Spleen (tissue), 11 donors: ENCODE results near the gene GKN2. TPM values are rescaled to one million over a fixed set of nuclear protein-coding genes. Genes with fewer than 3 reads are reported as not detected.
"Not testable (repeated sequence)": the region's sequence is repeated elsewhere in the genome, so short reads cannot be mapped to it uniquely, and the experiment has no call there.

Experiments used
- DNase-seq: peaks from one replicate; pipeline ENCODE4 v3.0.0-alpha.2; 2020
- H3K27ac ChIP-seq, 8 donors: fragments of 200-600 bp; sonication (generic) in 7 of 8; 1 replicate in 4 of 8; 2 replicates in 4 of 8; pipeline versions ENCODE4 v1.5.0 to v1.8.0; 2016 to 2021; ENCODE audit warnings: inconsistent platforms in 4 of 8, mild to moderate bottlenecking in 4 of 8, moderate library complexity in 1 of 8
- H3K27me3 ChIP-seq, 7 donors: fragments of 200-600 bp; sonication (generic) in 6 of 7; replicated peaks in 1 of 7; 1 replicate in 4 of 7; 2 replicates in 3 of 7; pipeline versions ENCODE4 v1.5.0 to v1.8.0; 2016 to 2021; ENCODE audit warnings: inconsistent platforms in 3 of 7, mild to moderate bottlenecking in 1 of 7
- H3K36me3 ChIP-seq, 6 donors: fragments of 200-600 bp; sonication (generic) in 5 of 6; 1 replicate in 4 of 6; 2 replicates in 2 of 6; pipeline versions ENCODE4 v1.5.0 to v1.8.0; 2016 to 2021; ENCODE audit warnings: inconsistent platforms in 2 of 6
- H3K4me1 ChIP-seq, 6 donors: fragments of 200-600 bp; sonication (generic) in 5 of 6; 1 replicate in 3 of 6; 2 replicates in 3 of 6; pipeline versions ENCODE4 v1.5.0 to v1.8.0; 2016 to 2021; ENCODE audit warnings: inconsistent platforms in 3 of 6
- H3K4me3 ChIP-seq, 8 donors: fragments of 200-600 bp; sonication (generic) in 7 of 8; 1 replicate in 4 of 8; 2 replicates in 4 of 8; pipeline versions ENCODE4 v1.5.0 to v1.8.0; 2016 to 2021; ENCODE audit warnings: inconsistent platforms in 4 of 8, mild to moderate bottlenecking in 4 of 8, moderate library complexity in 2 of 8
- H3K9me3 ChIP-seq, 8 donors: fragments of 200-600 bp; sonication (generic) in 7 of 8; 1 replicate in 4 of 8; 2 replicates in 4 of 8; pipeline versions ENCODE4 v1.5.0 to v1.8.0; 2016 to 2021; ENCODE audit warnings: inconsistent platforms in 4 of 8
- CTCF ChIP-seq, 11 experiments: fragments of 200-600 bp in 7 of 11; fragments of 450-650 bp in 4 of 11; sonication (generic) in 4 of 11; IDR thresholded peaks in 8 of 11; conservative IDR thresholded peaks in 3 of 11; 1 replicate in 7 of 11; 2 replicates in 4 of 11; pipeline versions ENCODE4 v1.4.0 to v1.8.0; 2016 to 2021; ENCODE audit warnings: antibody characterized with exemption in 11 of 11, inconsistent platforms in 4 of 11, mild to moderate bottlenecking in 1 of 11
- POLR2A ChIP-seq, 3 donors: fragments of 450-650 bp; IDR thresholded peaks; one replicate each; pipeline ENCODE4 v1.5.1; 2017; ENCODE audit warnings: antibody characterized with exemption in 3 of 3, mild to moderate bottlenecking in 1 of 3
- POLR2AphosphoS5 ChIP-seq, 3 donors: sonication (generic); formaldehyde crosslinking; IDR thresholded peaks; one replicate each; pipeline ENCODE4 v1.5.1; 2017; ENCODE audit warnings: antibody characterized with exemption in 3 of 3
- WGBS, 5 donors: extraction: QIAGEN DNeasy Blood & Tissue Kit in 3 of 5; methylation state at CpG; one replicate each; pipeline versions ENCODE4 v1.1.5 to v1.1.7; 2013 to 2018; 5-methylcytosine and 5-hydroxymethylcytosine counted together
- intact Hi-C: fragments of 100-400 bp; cut with DNase I; formaldehyde crosslinking; loops from one replicate; pipeline ENCODE4 v1.15.0; 2023; ENCODE audit warnings: low total_unique reads
- polyA plus RNA-seq, 3 donors: library from polyadenylated mRNA; stranded (reverse); fragments of 200-250 nt; gene quantifications; one replicate each; pipeline ENCODE4 v1.2.1, GENCODE V29; 2013
- total RNA-seq, 7 donors: library from RNA; depleted of rRNA in 3 of 7; stranded (reverse); fragments of >200 nt in 3 of 7; fragmentation: NEBNext Ultra II Directional in 4 of 7; extraction: Animal tissue kit (Norgen Biotek cat#: 25700) in 4 of 7; gene quantifications; one replicate each; pipeline versions ENCODE4 v1.1.0 to v1.2.1, GENCODE V29; 2016 to 2021
- donor health status: healthy with polysubstance abuse.
- donor health status: DM: no; HTN: no; CAD: no; lungs with moderate emphysema.
- donor health status: DM: no; HTN: no; CAD: no.
- donor health status: Bipolar disorder and iron deficiency.
- donor health status: healthy.
- donor health status: DM: no; HTN: no; CAD: no.
- donor health status: DM: yes; HTN: yes; CAD: no.

The GKN2 gene
- total and polyA plus RNA-seq, 10 donors, result 0.12 to 0.26 TPM; not detected in 8

- intact Hi-C loops, result no loop called here
- no peaks in the 10 kb centered on the region for H3K27me3 ChIP-seq
- DNase-seq, result no peak
- no peaks in the 10 kb centered on the region for H3K9me3 ChIP-seq
- TF ChIP-seq POLR2AphosphoS5 (IDR thresholded peaks at IDR 0.05) (no peak), POLR2A (IDR thresholded peaks at IDR 0.05) (no peak), CTCF (IDR thresholded peaks at IDR 0.05 in 8 of 11, conservative IDR thresholded peaks at IDR 0.05 in 3 of 11) (no peak)
- no peaks in the 10 kb centered on the region for H3K36me3 ChIP-seq
- H3K4me3 ChIP-seq, result no peak overlapping the region
- no peak overlapping the region for H3K27ac ChIP-seq
- H3K4me1 ChIP-seq, result no peaks in the 10 kb centered on the region
Observed at GRCh38 chr2:68964282-68964681, 11.6 kb upstream of the GKN2 start.

- TF ChIP-seq POLR2AphosphoS5 (IDR thresholded peaks at IDR 0.05), result no peak
- no peak for TF ChIP-seq CTCF (IDR thresholded peaks at IDR 0.05 in 8 of 11, conservative IDR thresholded peaks at IDR 0.05 in 3 of 11)
- TF ChIP-seq POLR2A (IDR thresholded peaks at IDR 0.05), result no peak
- intact Hi-C loops, result no loop called here
- WGBS, 5 donors, result 90 to 95% (median 93%) methylated on average over 4 of the region's 4 CpGs
- H3K4me3 ChIP-seq, result no peak overlapping the region
- H3K27ac ChIP-seq, result no peak overlapping the region
- no peaks in the 10 kb centered on the region for H3K4me1 ChIP-seq
- DNase-seq, result no peak
- no peaks in the 10 kb centered on the region for H3K27me3 ChIP-seq
- no peaks in the 10 kb centered on the region for H3K9me3 ChIP-seq
- no peaks in the 10 kb centered on the region for H3K36me3 ChIP-seq
Observed at GRCh38 chr2:68961380-68961779, 8.7 kb upstream of the GKN2 start.

DNA sequence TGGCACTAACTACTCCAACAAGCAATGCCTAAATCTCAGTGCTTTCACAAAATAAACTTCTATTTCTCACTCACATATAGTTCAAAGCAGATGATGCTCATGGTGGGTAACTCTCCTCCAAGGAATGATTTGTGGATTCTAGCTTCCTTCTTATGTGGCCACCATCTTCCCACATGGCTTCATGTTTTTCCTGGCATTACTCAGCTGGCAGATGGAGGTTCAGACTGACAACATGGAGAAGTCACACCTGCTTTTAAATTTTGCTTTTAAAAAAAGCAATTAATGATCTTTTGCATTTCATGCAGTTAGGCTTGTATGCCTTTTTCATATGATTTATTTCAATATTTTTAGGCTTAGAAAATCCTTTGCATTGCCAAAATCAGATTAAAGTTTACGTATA, 6.3 kb upstream of the GKN2 start:
- no peak for TF ChIP-seq CTCF (IDR thresholded peaks at IDR 0.05 in 8 of 11, conservative IDR thresholded peaks at IDR 0.05 in 3 of 11)
- TF ChIP-seq POLR2AphosphoS5 (IDR thresholded peaks at IDR 0.05), result no peak
- TF ChIP-seq POLR2A (IDR thresholded peaks at IDR 0.05), result no peak
- H3K27ac ChIP-seq, result no peak overlapping the region
- H3K36me3 ChIP-seq, result no peaks in the 10 kb centered on the region
- no peak overlapping the region for H3K4me3 ChIP-seq
- intact Hi-C loops, result no loop called here
- no peaks in the 10 kb centered on the region for H3K4me1 ChIP-seq
- no peaks in the 10 kb centered on the region for H3K27me3 ChIP-seq
- no peak for DNase-seq
- no peaks in the 10 kb centered on the region for H3K9me3 ChIP-seq
- 91 to 100% (median 94%) methylated on average over 1 of the region's 1 CpG for WGBS, 5 donors

DNA sequence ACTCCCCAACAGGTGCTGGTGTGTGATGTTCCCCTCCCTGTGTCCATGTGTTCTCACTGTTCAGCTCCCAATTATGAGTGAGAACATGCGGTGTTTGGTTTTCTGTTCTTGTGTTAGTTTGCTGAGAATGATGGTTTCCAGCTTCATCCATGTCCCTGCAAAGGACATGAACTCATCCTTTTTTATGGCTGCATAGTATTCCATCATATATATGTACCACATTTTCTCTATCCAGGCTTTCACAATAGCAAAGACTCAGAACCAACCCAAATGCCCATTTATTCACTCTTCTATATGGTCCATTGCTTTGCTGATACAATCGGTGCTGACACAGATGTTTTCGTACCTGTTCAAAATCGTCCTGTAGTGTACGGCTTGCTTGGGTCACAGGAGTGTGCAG, 2.7 kb upstream of the GKN2 start:
- WGBS, 5 donors, result 96 to 99% (median 99%) methylated on average over 5 of the region's 5 CpGs

GRCh38 chr2:68951899-68952298, 794 bp downstream of the GKN2 start:
- no peak overlapping the region for H3K4me3 ChIP-seq
- H3K9me3 ChIP-seq, result no peaks in the 10 kb centered on the region
- H3K36me3 ChIP-seq, result no peaks in the 10 kb centered on the region
- H3K4me1 ChIP-seq, result no peaks in the 10 kb centered on the region
- WGBS, 5 donors, result 71 to 87% (median 76%) methylated on average over 4 of the region's 4 CpGs
- intact Hi-C loops, result no loop called here
- peaks cover 0 to 9% (median 0%) of the 10 kb centered on the region in 7 donors for H3K27me3 ChIP-seq
- H3K27ac ChIP-seq, result no peak overlapping the region
- DNase-seq, result no peak
- no peak for TF ChIP-seq POLR2AphosphoS5 (IDR thresholded peaks at IDR 0.05)
- TF ChIP-seq POLR2A (IDR thresholded peaks at IDR 0.05), result no peak
- no peak for TF ChIP-seq CTCF (IDR thresholded peaks at IDR 0.05 in 8 of 11, conservative IDR thresholded peaks at IDR 0.05 in 3 of 11)

More for the DNA sequence above, 2.7 kb upstream of the GKN2 start:
- H3K4me3 ChIP-seq, H3K4me1 ChIP-seq, H3K9me3 ChIP-seq, H3K36me3 ChIP-seq, H3K27me3 ChIP-seq, DNase-seq, intact Hi-C loops, H3K27ac ChIP-seq: not testable (repeated sequence)
